ENCODE results near the gene FH. TPM values are rescaled to one million over a fixed set of nuclear protein-coding genes. Genes with fewer than 3 reads are reported as not detected.

The FH gene
- total and polyA plus RNA-seq, 2 donors (not counting 3 experiments of a cell fraction or from before 2014, with no cell fraction given) = 41.9 to 96.6 TPM

- H4K20me1 ChIP-seq (replicated peaks; ENCODE audit: control insufficient read depth, extremely low read depth, insufficient read depth, low read length) = no peaks in the 10 kb centered on the region
- dilution Hi-C loops (cut with MboI; ENCODE audit: extremely low pct_ligation_motif_present, low sequenced_read_pairs) (no loop called here), intact Hi-C loops (cut with micrococcal nuclease) (no loop called here)
- TF ChIP-seq POLR2AphosphoS5 (IDR thresholded peaks at IDR 0.05; ENCODE audit: insufficient read depth, low read depth, low read length) = no peak
- TF ChIP-seq EZH2 (IDR thresholded peaks at IDR 0.05; ENCODE audit: borderline replicate concordance, low read depth, low read length, severe bottlenecking) = no peak
- no peak for TF ChIP-seq FOS (IDR thresholded peaks at IDR 0.05; ENCODE audit: borderline replicate concordance, insufficient read depth, low read length)
- no peak for TF ChIP-seq MYC (IDR thresholded peaks at IDR 0.05; ENCODE audit: low read depth, low read length)
- no peak for TF ChIP-seq POLR2A (IDR thresholded peaks at IDR 0.05; ENCODE audit: low read depth, low read length)
- TF ChIP-seq CTCF (IDR thresholded peaks at IDR 0.05; ENCODE audit: extremely low read depth in 1 of 2, insufficient read depth in 1 of 2, low read depth in 1 of 2, low read length in 2 of 2) = no peak
- TF ChIP-seq MAX (IDR thresholded peaks at IDR 0.05; ENCODE audit: insufficient read depth, insufficient read length) = no peak
- no peak for TF ChIP-seq JUN (IDR thresholded peaks at IDR 0.05; ENCODE audit: borderline replicate concordance, insufficient read depth, insufficient read length, low read depth)
- no peak for TF ChIP-seq GATA2 (IDR thresholded peaks at IDR 0.05; ENCODE audit: insufficient read depth, insufficient read length, low read depth, low read length)
- H3K27ac ChIP-seq (ENCODE audit: insufficient read depth, low read depth, low read length) = no peak overlapping the region
- BruUV-seq (replicated peaks) = no TSS peak
- no peak for FAIRE-seq
- no peaks in the 10 kb centered on the region for H3K4me1 ChIP-seq (ENCODE audit: control insufficient read depth, extremely low read depth, insufficient read depth, low read length)
- H3K9me3 ChIP-seq (replicated peaks; ENCODE audit: control insufficient read depth, insufficient read depth, low read length) = no peaks in the 10 kb centered on the region
- no peaks in the 10 kb centered on the region for H3K36me3 ChIP-seq (ENCODE audit: control insufficient read depth in 2 of 2, extremely low read depth in 1 of 2, insufficient read depth in 2 of 2, low read length in 2 of 2)
- POLR2A ChIA-PET = no interaction called here
- no peaks in the 10 kb centered on the region for H3K27me3 ChIP-seq (ENCODE audit: control insufficient read depth in 2 of 2, insufficient read depth in 2 of 2, low read length in 2 of 2)
- no peak overlapping the region for H3K4me3 ChIP-seq (replicated peaks in 1 of 3; ENCODE audit: insufficient read depth in 1 of 3, low read depth in 1 of 3, low read length in 3 of 3)
- no peaks in the 10 kb centered on the region for H3K9me1 ChIP-seq (replicated peaks; ENCODE audit: control insufficient read depth, extremely low read depth, insufficient read depth, low read length)
- CTCF ChIA-PET = no interaction called here
- H2AFZ ChIP-seq (ENCODE audit: low read depth, low read length) = no peak overlapping the region
- H3K9ac ChIP-seq (replicated peaks; ENCODE audit: extremely low read depth, insufficient read depth, low read length) = no peak overlapping the region
- no peak for DNase-seq (ENCODE audit: low read depth, low spot score)
- H3K4me2 ChIP-seq (ENCODE audit: insufficient read depth, low read length) = no peak overlapping the region
- H3K79me2 ChIP-seq (ENCODE audit: control insufficient read depth, insufficient read depth, low read length) = no peaks in the 10 kb centered on the region
Measured at GRCh38 chr1:241453732-241454131, 65.8 kb downstream of the FH start.
